GM12878 (cell line): Measurements from ENCODE around the gene SPINT1. TPM values are rescaled to one million over a fixed set of nuclear protein-coding genes. Genes with fewer than 3 reads are reported as not detected.

Experiments used
- ATAC-seq: fragments of 200-7000 bp; cut with Tn5 transposase; 3 replicates; pipeline ENCODE4 v1.9.1; 2020; ENCODE audit warnings: mild to moderate bottlenecking, moderate library complexity
- BruUV-seq: library from RNA; stranded (reverse); fragments of 400-500 nt; replicated peaks from 2 replicates; lab custom pipeline; 2021; lab: Mats Ljungman, UMichigan
- CTCF ChIA-PET: fragments of 300-600 bp; sonication (Branson Sonifier 250); formaldehyde crosslinking; extraction: SDS; loops from one replicate; lab custom pipeline; 2021; ENCODE audit warnings: inconsistent platforms; lab: Yijun Ruan, JAX
- POLR2A ChIA-PET: fragments of 350-600 bp; formaldehyde crosslinking; extraction: SDS; loops from one replicate; lab custom pipeline; 2021; ENCODE audit warnings: inconsistent platforms; lab: Charles Lee
- RAD21 ChIA-PET: fragments of 300-600 bp; sonication (Branson Sonifier 250); formaldehyde crosslinking; loops from one replicate; lab custom pipeline; 2023; ENCODE audit warnings: antibody characterized with exemption; ENCODE audit not compliant: unreplicated experiment; lab: Charles Lee
- SMC1A ChIA-PET: fragments of 300-600 bp; sonication (Branson Sonifier 250); formaldehyde crosslinking; loops from one replicate; lab custom pipeline; 2023; ENCODE audit not compliant: unreplicated experiment, uncharacterized antibody; lab: Charles Lee
- DNase-seq: peaks from one replicate; pipeline ENCODE4 v3.0.0-alpha.2; 2011; ENCODE audit warnings: low read depth, low spot score
- FAIRE-seq: peaks from 3 replicates; lab custom pipeline; 2011; peaks lifted over from hg19 to GRCh38; lab: Jason Lieb, UNC
- H2AFZ ChIP-seq: 2 replicates; pipeline ENCODE4 v1.6.0; 2011; ENCODE audit warnings: low read depth, low read length, control low read depth; ENCODE audit not compliant: control insufficient read depth
- H3K27ac ChIP-seq: 2 replicates; pipeline ENCODE4 v1.5.1; 2011; ENCODE audit warnings: control low read depth; ENCODE audit not compliant: control insufficient read depth, insufficient read depth
- H3K27me3 ChIP-seq, 2 experiments: replicated peaks in 1 of 2; 2 replicates each; pipeline versions ENCODE4 v1.6.0 to v1.6.1; 2011; ENCODE audit warnings: low read length in 1 of 2; ENCODE audit not compliant: control insufficient read depth in 2 of 2, insufficient read depth in 2 of 2
- H3K36me3 ChIP-seq, 2 experiments: 2 replicates each; pipeline ENCODE4 v1.5.1; 2011; ENCODE audit warnings: low read length in 1 of 2; ENCODE audit not compliant: control insufficient read depth in 2 of 2, insufficient read depth in 2 of 2
- H3K4me1 ChIP-seq: 2 replicates; pipeline ENCODE4 v1.6.1; 2011; ENCODE audit warnings: mild to moderate bottlenecking, low read length, moderate library complexity, mixed read lengths; ENCODE audit not compliant: control insufficient read depth, insufficient read depth
- H3K4me2 ChIP-seq: 2 replicates; pipeline ENCODE4 v1.6.0; 2011; ENCODE audit warnings: control low read depth; ENCODE audit not compliant: control insufficient read depth, insufficient read depth
- H3K4me3 ChIP-seq: fragments of 200-600 bp; sonication (generic); 2 replicates; pipeline ENCODE4 v1.5.1; 2016
- H3K79me2 ChIP-seq: 2 replicates; pipeline ENCODE4 v1.6.0; 2011; ENCODE audit warnings: low read length; ENCODE audit not compliant: control insufficient read depth, insufficient read depth
- H3K9ac ChIP-seq: 2 replicates; pipeline ENCODE4 v1.8.0; 2011; ENCODE audit warnings: low read length, control low read depth, mixed read lengths; ENCODE audit not compliant: control insufficient read depth, insufficient read depth
- H3K9me3 ChIP-seq: replicated peaks from 3 replicates; pipeline ENCODE4 v1.5.1; 2011; ENCODE audit warnings: mild to moderate bottlenecking, low read length; ENCODE audit not compliant: control insufficient read depth, insufficient read depth
- H4K20me1 ChIP-seq: 2 replicates; pipeline ENCODE4 v1.6.0; 2011; ENCODE audit not compliant: control insufficient read depth, insufficient read depth
- BMI1 ChIP-seq: fragments of 450-650 bp; IDR thresholded peaks from 2 replicates; pipeline ENCODE4 v1.6.1; 2016; ENCODE audit warnings: mild to moderate bottlenecking, moderate library complexity, borderline replicate concordance
- CBX5 ChIP-seq: sonication (generic); IDR thresholded peaks from 2 replicates; pipeline ENCODE4 v1.6.1; 2016; ENCODE audit warnings: low read depth, moderate library complexity, mild to moderate bottlenecking, inconsistent platforms
- CHD2 ChIP-seq: IDR thresholded peaks from 2 replicates; pipeline ENCODE4 v1.6.1; 2011; ENCODE audit warnings: low read depth, low read length, improper control_type of control experiment, borderline replicate concordance
- DPF2 ChIP-seq: fragments of 450-650 bp; IDR thresholded peaks from 2 replicates; pipeline ENCODE4 v1.6.1; 2017; ENCODE audit warnings: mild to moderate bottlenecking
- HCFC1 ChIP-seq: fragments of 150-350 bp; IDR thresholded peaks from 2 replicates; pipeline ENCODE4 v1.6.1; 2014; ENCODE audit warnings: low read length
- KLF5 ChIP-seq: fragments of 450-650 bp; IDR thresholded peaks from 2 replicates; pipeline ENCODE4 v1.6.1; 2014; ENCODE audit warnings: mild to moderate bottlenecking; ENCODE audit not compliant: partially characterized antibody
- MTA3 ChIP-seq: IDR thresholded peaks from 2 replicates; pipeline ENCODE4 v1.6.1; 2012; ENCODE audit warnings: low read length, inconsistent platforms, borderline replicate concordance
- MXI1 ChIP-seq: fragments of 150-350 bp; IDR thresholded peaks from 2 replicates; pipeline ENCODE4 v1.6.1; 2011; ENCODE audit warnings: low read depth, mild to moderate bottlenecking, inconsistent platforms, low read length, improper control_type of control experiment
- NRF1 ChIP-seq: conservative IDR thresholded peaks from 2 replicates; pipeline ENCODE4 v1.6.1; 2011; ENCODE audit warnings: mild to moderate bottlenecking, low read depth, low read length, improper control_type of control experiment
- TBL1XR1 ChIP-seq: IDR thresholded peaks from 2 replicates; pipeline ENCODE4 v1.6.1; 2012; ENCODE audit warnings: low read depth, low read length, improper control_type of control experiment
- ZNF622 ChIP-seq: fragments of 450-650 bp; IDR thresholded peaks from 2 replicates; pipeline ENCODE4 v1.6.1; 2017; ENCODE audit warnings: mild to moderate bottlenecking, inconsistent platforms
- ZSCAN29 ChIP-seq: fragments of 450-650 bp; IDR thresholded peaks from 2 replicates; pipeline ENCODE4 v1.6.1; 2017; ENCODE audit warnings: mild to moderate bottlenecking, moderate library complexity
- WGBS: methylation state at CpG from one replicate; pipeline ENCODE4 v1.1.6; 2016; ENCODE audit warnings: low lambda C conversion rate; ENCODE audit not compliant: insufficient replicate concordance, insufficient coverage; ENCODE audit errors: missing lambda C conversion rate; 5-methylcytosine and 5-hydroxymethylcytosine counted together
- in situ Hi-C: fragments of 300-500 bp; cut with MboI; formaldehyde crosslinking; loops from 9 replicates; pipeline ENCODE4 v1.14.3; 2018; ENCODE audit warnings: mixed read lengths
- intact Hi-C: fragments of 100-400 bp; cut with micrococcal nuclease; formaldehyde crosslinking; loops from one replicate; pipeline ENCODE4 v1.14.2; 2022; ENCODE audit not compliant: unreplicated experiment
- polyA plus RNA-seq, 11 experiments: library from polyadenylated mRNA; depleted of rRNA in 4 of 11; unstranded in 6 of 11; stranded (reverse) in 5 of 11; fragments of >200 nt; fragmentation: Nextera tagmentation in 4 of 11; fragmentation: Illumina TruSeq in 1 of 11; extraction: Ambion mirVana in 4 of 11; extraction: Trizol in 1 of 11; gene quantifications; 1 replicate in 1 of 11; 2 replicates in 10 of 11; pipeline versions ENCODE4 v1.2.1 to v1.2.3, GENCODE V29; 2011 to 2016; ENCODE audit warnings: inconsistent platforms in 2 of 11, missing spikeins in 2 of 11, low read depth in 1 of 11
- total RNA-seq, 4 experiments: library from RNA; depleted of rRNA in 3 of 4; stranded (reverse); fragments of >200 nt in 3 of 4; fragmentation: Illumina TruSeq in 1 of 4; extraction: Trizol in 1 of 4; gene quantifications; 2 replicates each; pipeline versions ENCODE4 v1.2.1 to v1.2.3, GENCODE V29; 2013 to 2021
- TF ChIP-seq, protein P1 (sequence below): IDR thresholded peaks from 2 replicates; pipeline ENCODE4 v1.6.1; 2012; ENCODE audit warnings: low read depth, low read length, improper control_type of control experiment
- TF ChIP-seq, protein P2 (sequence below): fragments of 150-350 bp; IDR thresholded peaks from 2 replicates; pipeline ENCODE4 v1.6.1; 2014; ENCODE audit warnings: mild to moderate bottlenecking, low read depth, low read length
- TF ChIP-seq, protein P3 (sequence below): IDR thresholded peaks from 2 replicates; pipeline ENCODE4 v1.6.1; 2011; ENCODE audit warnings: borderline replicate concordance, low read depth, mild to moderate bottlenecking, moderate library complexity, low read length; ENCODE audit not compliant: insufficient read depth, poor library complexity, severe bottlenecking
- TF ChIP-seq, protein P4 (sequence below): fragments of 450-650 bp; formaldehyde crosslinking; IDR thresholded peaks from 2 replicates; pipeline ENCODE4 v1.4.0; 2020; ENCODE audit warnings: mild to moderate bottlenecking, moderate library complexity

The SPINT1 gene
- total and polyA plus RNA-seq, 10 of the 15 experiments (the other 5 are each of a cell fraction or from before 2014, with no cell fraction given), result 3.5 to 28.6 (median 10.2) TPM

DNA sequence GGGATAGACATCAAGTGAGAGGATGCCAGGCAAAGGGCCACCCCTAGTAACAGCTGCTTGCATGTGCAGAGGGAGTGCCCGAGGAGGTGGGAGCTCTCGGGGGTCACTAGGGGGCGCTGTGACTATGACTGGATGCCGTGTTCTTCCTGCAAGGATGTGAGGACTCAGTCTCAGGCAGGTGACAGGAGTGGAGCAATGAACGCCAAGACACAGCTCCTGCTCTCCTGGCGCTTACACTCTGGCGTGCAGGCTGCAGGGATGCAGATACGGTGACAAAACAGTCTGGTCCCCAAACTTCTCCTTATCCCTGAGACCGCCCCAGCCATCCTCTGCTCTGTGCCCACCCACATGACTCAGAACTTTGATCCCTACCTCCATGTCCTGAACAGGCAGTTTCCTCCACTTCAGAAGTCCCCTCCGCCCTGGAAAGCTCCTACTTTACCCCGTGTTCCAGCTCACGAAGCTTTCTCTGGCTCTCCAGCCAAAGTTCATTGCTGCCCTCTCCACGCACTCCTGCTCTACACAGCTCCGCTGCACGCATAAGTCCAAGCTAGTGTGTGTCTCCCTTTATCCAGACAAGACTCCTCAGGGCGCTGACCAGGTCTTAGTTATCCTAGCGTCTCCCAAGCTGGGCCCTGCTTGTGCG lies 15.5 kb downstream of the SPINT1 start:
- H3K9ac ChIP-seq, result no peak overlapping the region
- TF ChIP-seq ZNF622 (no peak), ZSCAN29 (no peak), BMI1 (no peak), TBL1XR1 (no peak), CBX5 (no peak), KLF5 (no peak), CHD2 (no peak), NRF1 (no peak), MTA3 (no peak), HCFC1 (peak; percentile 33; the same call in 1 of the 2 replicates), MXI1 (no peak), DPF2 (0 out of 2 replicates have a peak, but pooled peaks have one; percentile 27)
- TF ChIP-seq, protein P1, sequence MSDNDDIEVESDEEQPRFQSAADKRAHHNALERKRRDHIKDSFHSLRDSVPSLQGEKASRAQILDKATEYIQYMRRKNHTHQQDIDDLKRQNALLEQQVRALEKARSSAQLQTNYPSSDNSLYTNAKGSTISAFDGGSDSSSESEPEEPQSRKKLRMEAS, result peak; percentile 54; the same call in 1 of the 2 replicates
- TF ChIP-seq, protein P2, sequence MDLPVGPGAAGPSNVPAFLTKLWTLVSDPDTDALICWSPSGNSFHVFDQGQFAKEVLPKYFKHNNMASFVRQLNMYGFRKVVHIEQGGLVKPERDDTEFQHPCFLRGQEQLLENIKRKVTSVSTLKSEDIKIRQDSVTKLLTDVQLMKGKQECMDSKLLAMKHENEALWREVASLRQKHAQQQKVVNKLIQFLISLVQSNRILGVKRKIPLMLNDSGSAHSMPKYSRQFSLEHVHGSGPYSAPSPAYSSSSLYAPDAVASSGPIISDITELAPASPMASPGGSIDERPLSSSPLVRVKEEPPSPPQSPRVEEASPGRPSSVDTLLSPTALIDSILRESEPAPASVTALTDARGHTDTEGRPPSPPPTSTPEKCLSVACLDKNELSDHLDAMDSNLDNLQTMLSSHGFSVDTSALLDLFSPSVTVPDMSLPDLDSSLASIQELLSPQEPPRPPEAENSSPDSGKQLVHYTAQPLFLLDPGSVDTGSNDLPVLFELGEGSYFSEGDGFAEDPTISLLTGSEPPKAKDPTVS, result no peak
- TF ChIP-seq, protein P3, sequence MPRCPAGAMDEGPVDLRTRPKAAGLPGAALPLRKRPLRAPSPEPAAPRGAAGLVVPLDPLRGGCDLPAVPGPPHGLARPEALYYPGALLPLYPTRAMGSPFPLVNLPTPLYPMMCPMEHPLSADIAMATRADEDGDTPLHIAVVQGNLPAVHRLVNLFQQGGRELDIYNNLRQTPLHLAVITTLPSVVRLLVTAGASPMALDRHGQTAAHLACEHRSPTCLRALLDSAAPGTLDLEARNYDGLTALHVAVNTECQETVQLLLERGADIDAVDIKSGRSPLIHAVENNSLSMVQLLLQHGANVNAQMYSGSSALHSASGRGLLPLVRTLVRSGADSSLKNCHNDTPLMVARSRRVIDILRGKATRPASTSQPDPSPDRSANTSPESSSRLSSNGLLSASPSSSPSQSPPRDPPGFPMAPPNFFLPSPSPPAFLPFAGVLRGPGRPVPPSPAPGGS, result no peak
- TF ChIP-seq, protein P4, sequence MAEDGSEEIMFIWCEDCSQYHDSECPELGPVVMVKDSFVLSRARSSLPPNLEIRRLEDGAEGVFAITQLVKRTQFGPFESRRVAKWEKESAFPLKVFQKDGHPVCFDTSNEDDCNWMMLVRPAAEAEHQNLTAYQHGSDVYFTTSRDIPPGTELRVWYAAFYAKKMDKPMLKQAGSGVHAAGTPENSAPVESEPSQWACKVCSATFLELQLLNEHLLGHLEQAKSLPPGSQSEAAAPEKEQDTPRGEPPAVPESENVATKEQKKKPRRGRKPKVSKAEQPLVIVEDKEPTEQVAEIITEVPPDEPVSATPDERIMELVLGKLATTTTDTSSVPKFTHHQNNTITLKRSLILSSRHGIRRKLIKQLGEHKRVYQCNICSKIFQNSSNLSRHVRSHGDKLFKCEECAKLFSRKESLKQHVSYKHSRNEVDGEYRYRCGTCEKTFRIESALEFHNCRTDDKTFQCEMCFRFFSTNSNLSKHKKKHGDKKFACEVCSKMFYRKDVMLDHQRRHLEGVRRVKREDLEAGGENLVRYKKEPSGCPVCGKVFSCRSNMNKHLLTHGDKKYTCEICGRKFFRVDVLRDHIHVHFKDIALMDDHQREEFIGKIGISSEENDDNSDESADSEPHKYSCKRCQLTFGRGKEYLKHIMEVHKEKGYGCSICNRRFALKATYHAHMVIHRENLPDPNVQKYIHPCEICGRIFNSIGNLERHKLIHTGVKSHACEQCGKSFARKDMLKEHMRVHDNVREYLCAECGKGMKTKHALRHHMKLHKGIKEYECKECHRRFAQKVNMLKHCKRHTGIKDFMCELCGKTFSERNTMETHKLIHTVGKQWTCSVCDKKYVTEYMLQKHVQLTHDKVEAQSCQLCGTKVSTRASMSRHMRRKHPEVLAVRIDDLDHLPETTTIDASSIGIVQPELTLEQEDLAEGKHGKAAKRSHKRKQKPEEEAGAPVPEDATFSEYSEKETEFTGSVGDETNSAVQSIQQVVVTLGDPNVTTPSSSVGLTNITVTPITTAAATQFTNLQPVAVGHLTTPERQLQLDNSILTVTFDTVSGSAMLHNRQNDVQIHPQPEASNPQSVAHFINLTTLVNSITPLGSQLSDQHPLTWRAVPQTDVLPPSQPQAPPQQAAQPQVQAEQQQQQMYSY (CRISPR knock-in tag), result no peak

More for the DNA sequence above, 15.5 kb downstream of the SPINT1 start:
- Histone ChIP-seq H3K36me3 (peaks cover 0 to under 1% of the 10 kb centered on the region in 2 experiments; a peak in 2 of 4 replicates), H3K27ac (no peak overlapping the region), H3K9me3 (no peaks in the 10 kb centered on the region), H3K4me3 (no peak overlapping the region), H3K4me2 (no peak overlapping the region; the same call in 1 of the 2 replicates), H4K20me1 (no peaks in the 10 kb centered on the region), H3K27me3 (no peaks in the 10 kb centered on the region), H3K79me2 (no peaks in the 10 kb centered on the region), H3K4me1 (peaks cover 4% of the 10 kb centered on the region), H2AFZ (peak overlapping the region; percentile 70)
- in situ Hi-C loops, result loop anchor here (5.0 kb wide), 1 partner anchor 33 kb away; the partner anchor contains the start of gene VPS18
- FAIRE-seq (peak; percentile 96), ATAC-seq (peak; percentile 94), DNase-seq (no peak)
- SMC1A ChIA-PET, result interaction anchor here (0.8 to 8.5 kb wide), 16 partner anchors 9 to 685 kb away, joined by 3 to 290 read pairs (median 6); partner anchors contain the start of genes DNAJC17, RHOV, RPAP1 and SPINT1
- POLR2A ChIA-PET, result interaction anchor here (0.6 to 1.3 kb wide), 8 partner anchors 12 to 180 kb away, joined by 3 to 5 read pairs (median 3); partner anchors contain the start of gene SPINT1
- 33% methylated on average over 18 of the region's 18 CpGs for WGBS
- CTCF ChIA-PET, result interaction anchor here (0.6 to 7.5 kb wide), 26 partner anchors 13 to 580 kb away, joined by 3 to 140 read pairs (median 4); partner anchors contain the start of genes DNAJC17, EXD1, SPINT1 and ZFYVE19
- intact Hi-C loops, result loop anchor here (2.0 kb wide), 1 partner anchor 13 kb away; no protein-coding TSS in a partner anchor
- RAD21 ChIA-PET, result interaction anchor here (0.5 to 4.0 kb wide), 12 partner anchors 14 to 577 kb away, joined by 3 to 41 read pairs (median 4); partner anchors contain the start of genes DNAJC17, SPINT1 and ZFYVE19
- no TSS peak for BruUV-seq
